NCI-H187 treated with DMSO at 0.1 percent for 48 hours (cell line): ENCODE results near the gene DAB1.

ENCODE experiments used
- DNase-seq: peaks from one replicate; lab custom pipeline; 2025; lab: John Stamatoyannopoulos, UW

Gene DAB1

DNA sequence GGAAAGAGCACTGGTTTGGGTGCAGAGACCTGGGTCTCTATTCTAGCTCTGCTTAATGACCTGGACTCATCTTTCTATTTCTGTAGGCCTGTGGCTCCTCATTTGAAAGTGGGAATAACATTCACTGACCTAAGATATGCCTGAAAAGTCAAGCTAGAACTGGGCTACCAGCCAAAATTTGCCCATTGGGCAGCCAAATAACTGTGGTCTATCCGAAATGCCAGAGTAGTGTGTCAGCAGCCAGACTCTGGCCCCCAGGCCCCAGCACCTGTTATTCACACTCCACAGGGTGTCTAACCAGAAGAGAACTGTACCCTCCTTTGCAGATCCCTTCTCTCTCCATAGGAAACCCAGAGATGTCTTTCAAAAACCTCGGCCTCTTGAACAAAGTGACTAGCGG, 12.6 kb downstream of the DAB1 start:
- no peak for DNase-seq

GRCh38 chr1:57410508-57410907, 13.4 kb downstream of the DAB1 start:
- DNase-seq = no peak

DNA sequence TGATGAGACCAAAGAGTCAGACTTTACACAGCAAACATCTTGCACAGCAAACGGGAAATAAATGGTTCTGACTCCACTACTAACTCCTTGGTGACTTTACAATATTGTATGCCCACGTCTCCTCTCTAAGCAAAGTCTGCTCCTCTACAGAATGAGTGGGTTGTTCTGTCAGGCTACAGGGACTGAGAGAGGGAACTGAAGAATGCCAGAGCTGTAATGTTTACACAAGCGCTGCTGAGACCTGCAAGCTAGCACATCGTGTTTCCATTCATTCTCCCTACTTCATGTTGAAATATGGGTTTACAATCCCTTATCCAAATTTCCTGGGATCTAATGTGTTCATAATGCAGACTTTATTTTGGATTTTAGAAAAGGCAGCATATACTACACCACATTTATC, 15.9 kb downstream of the DAB1 start:
- no peak for DNase-seq

GRCh38 chr1:57406428-57406970, 17.4 kb downstream of the DAB1 start:
- DNase-seq = no peak

DNA sequence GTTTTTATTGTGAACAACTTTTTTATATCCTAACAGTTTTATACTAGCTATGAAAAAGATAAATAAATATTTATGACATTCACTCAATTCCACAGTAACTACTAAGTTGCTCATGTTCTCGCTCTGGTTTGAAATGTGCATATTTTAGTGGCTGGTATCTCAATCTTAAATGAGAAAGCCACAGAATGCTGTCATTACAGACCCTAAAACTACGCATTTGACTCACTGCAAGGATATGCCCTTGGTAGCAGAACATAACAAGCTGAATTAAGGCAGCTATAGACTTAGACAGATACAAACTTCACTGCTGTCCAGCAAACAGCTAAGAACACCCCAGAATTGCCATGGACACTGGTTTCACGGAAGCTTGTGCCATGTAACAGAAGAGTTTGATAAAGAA, 19.0 kb downstream of the DAB1 start:
- DNase-seq = no peak

DNA sequence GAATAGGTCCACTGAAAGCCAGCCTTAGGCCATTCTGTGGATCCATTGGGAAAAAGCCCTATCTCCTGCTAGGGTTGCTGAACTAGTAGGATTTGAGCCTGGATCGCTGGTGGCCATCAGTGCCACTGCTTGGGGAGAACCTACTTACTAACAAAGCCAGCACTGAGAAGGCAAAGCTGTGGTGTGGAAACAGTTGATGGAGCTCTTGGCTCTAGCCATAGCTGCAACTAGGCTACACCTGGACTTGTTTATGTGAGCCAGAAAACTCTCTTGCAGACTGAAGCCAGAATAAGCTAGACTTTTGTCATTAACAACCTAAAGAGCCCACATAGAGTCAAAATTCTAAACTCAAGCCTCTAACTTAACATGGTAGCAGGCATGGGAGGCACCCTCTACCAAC, 20.7 kb downstream of the DAB1 start:
- no peak for DNase-seq

GRCh38 chr1:57401671-57402070, 22.2 kb downstream of the DAB1 start:
- DNase-seq = no peak

DNA sequence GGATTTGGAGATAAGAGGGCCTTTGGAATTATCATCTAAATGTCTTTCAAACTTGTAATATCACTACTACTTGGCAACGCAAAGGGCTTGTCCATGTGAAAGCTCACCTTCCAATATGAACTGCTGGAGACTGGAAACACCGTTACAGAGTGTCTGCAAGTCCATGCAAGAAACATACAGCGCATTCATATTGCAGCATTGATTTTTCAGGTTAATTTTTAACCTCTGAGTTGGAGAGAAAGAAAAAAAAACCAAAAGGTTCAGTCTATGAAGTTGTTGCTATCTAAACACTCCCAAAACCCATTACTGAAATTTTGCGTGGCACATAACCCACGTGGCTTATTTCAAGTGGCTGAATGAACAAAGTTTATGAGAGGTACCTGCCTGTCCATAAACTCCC, 23.8 kb downstream of the DAB1 start:
- DNase-seq = no peak

- DNase-seq = no peak
These were observed 30.7 kb downstream of the DAB1 start for GRCh38 chr1:57393058-57393584.

DNA sequence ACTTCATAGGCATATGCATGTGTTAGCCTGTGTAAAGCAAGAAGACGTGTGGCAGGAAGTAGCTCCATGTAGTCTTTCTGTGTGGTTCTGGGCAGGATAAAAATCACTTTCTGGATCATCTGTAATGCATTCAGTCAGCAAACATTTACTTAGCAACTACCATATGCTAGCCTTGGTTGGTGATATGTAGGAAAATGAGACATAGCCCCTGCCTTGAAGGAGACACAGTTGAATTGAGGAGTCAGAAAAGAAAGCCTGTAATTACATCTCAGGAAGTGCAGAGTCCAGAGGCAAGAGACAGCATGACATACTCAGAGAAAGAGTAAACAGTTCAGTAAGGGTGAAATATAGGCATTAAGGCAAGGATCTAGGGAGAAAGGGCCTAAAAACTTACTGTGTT, 38.5 kb downstream of the DAB1 start:
- no peak for DNase-seq

DNA sequence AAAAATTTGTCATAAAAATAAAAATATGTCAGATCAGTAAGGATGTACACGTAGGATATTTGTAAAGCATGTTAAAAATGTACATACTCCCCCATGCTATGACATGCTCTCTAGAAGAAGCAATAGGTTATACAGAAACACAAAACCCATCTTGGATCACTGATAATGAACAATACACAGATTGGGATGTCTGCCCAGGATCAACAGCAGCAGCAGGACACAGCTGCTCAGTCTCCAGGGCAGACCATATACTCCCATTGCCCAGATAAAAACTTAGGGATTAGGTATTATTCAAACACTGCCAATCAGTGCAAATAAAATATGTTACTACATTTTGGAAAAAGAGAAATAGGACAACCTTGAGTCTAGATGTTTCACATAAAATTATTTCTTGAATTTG, 39.0 kb downstream of the DAB1 start:
- DNase-seq = no peak

DNA sequence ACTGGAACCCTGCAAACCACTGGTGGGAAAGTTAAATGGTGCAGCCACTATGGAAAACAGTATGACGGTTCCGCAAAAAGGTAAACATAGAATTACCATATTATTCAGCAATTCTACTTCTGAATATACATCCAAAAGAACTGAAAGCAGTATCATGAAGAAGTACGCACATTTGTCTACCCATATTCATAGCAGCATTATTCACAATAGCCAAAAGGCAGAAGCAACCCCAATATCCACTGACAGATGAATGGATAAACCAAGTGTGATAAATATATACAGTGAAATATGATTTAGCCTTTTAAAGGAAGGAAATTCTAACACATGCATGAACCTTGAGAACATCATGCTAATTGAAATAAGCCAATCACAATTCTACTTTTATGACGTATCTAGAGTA, 39.6 kb downstream of the DAB1 start:
- DNase-seq = no peak

DNA sequence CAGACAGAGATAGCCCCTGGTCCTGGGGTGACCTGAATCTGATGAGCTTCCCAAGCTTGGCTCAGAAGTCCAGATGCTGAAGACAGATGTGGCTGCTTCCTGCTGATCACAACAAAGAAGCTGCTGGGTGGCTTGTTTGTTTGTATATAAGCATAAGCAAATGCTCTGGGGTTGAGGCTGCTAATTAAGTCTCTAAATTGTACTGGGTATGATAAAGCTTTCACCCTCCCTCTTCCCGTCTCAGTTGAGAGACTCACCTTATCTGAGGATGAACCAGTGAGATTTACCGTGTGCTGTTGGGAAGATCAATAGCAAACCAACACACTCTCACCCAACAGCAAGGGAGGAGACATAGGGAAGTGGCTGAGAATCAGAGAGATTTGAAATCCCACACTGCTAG, 42.0 kb downstream of the DAB1 start:
- DNase-seq = no peak

- no peak for DNase-seq
These were observed 42.4 kb downstream of the DAB1 start for GRCh38 chr1:57381426-57381825.

- DNase-seq = no peak
These were observed 42.9 kb downstream of the DAB1 start for GRCh38 chr1:57380923-57381322.

DNA sequence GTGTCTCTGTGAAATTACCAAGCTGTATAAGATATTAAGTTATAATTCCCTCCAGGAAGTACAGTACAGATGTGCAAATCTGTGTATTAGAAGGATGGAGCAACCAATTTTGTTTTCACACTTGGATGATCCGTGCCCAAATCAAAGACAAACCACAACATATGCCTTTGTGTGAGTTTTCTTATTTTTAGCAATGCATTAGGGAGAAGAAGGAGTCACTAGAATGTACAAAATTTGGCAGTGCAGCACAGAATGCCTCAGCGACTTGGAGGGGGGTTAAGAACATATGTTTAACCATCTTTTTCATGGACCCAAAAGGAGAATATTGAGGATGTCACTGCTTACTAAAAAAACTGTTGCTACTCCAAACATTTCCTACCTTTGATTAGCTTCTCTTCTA, 45.3 kb downstream of the DAB1 start:
- no peak for DNase-seq

- no peak for DNase-seq
These were observed 46.3 kb downstream of the DAB1 start for GRCh38 chr1:57377339-57378139.

- no peak for DNase-seq
These were observed 47.8 kb downstream of the DAB1 start for GRCh38 chr1:57376041-57376440.

DNA sequence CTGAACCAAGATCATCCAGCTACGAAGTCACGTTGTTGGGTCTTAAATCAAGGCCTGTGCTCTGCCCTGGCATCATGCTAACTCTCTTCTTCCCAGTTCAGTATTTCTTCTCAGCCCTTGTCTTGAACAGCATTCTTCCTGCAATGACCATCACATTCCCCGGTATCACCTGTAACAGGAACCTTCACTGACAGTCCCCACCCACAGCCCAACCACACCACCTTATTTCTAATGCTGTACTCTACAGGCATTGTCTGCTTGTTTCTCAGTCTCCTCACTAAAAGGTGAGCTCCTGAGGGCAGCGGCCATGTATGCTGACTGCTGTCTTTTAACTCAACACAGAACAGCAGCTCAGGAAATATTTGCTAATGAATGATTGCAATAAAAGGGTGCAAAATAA, 54.0 kb downstream of the DAB1 start:
- DNase-seq = no peak

- no peak for DNase-seq
These were observed 55.9 kb downstream of the DAB1 start for GRCh38 chr1:57367945-57368344.

- DNase-seq = no peak
These were observed 60.2 kb downstream of the DAB1 start for GRCh38 chr1:57363643-57364042.

DNA sequence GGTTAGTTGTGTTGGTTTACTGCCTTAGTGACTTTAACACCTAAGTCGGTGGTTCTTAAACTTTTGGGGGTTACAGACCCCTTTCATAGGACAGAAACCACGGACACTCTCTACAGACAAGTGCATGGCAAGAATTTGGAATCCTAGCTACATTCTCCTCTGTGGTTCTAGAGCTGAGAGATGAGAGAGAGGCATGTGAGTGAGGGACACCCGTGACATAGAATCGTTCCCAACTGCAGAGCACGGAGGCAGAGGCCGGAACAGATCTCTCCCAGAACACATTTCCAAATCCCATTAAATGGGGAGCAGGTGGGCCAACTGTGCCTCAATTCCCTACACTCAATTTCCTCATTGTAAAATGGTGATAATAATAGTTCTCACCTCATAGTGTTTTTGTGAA, 60.7 kb downstream of the DAB1 start:
- no peak for DNase-seq

- DNase-seq = no peak
These were observed 61.4 kb downstream of the DAB1 start for GRCh38 chr1:57362480-57362879.

GRCh38 chr1:57361516-57361915, 62.3 kb downstream of the DAB1 start:
- DNase-seq = no peak
